ENCODE results near the gene DMTF1. TPM values are rescaled to one million over a fixed set of nuclear protein-coding genes. Genes with fewer than 3 reads are reported as not detected.

DMTF1 gene
- total and polyA plus RNA-seq, 2 of the 8 experiments (the other 6 are each of a cell fraction or from before 2014, with no cell fraction given) = 86.0 to 115 TPM

DNA sequence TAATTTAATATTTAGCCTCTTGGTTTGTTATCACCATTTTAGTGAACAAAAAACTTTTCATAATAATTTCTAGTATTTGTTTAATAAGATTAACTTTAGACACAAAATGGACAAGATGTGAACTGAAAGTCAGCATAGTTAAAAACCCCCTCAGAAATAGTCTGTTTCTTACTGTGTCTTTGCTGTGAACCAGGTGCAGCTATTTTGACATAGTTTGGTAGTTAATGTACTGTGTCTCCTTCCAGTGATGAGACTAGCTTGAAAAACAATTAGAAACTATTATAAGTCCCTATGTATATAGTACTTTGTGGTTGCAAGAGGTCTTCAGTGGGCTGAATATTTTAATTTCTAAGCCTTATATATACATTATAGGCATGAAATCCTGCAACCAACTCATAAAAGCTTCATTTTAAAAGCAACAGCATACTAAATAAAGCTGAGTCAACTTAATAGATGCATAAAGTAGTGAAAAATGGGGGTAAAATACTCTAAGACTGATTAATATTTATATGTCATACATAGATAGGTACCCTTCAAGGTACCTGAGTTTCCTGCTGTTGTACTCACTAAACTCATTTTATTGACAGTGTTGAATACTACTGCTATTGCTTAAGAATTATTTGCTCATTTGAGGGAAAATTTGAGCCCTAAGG is 19.2 kb downstream of the DMTF1 start:
- Histone ChIP-seq H2BK120ac (replicated peaks; ENCODE audit: low read depth, low read length) (no peak overlapping the region), H3K27me3 (replicated peaks in 1 of 4; ENCODE audit: control insufficient read depth in 3 of 4, extremely low read depth in 1 of 4, insufficient read depth in 3 of 4, low read length in 3 of 4) (peaks cover 0 to 1% (median 0%) of the 10 kb centered on the region in 4 experiments; a peak in 1 of 7 replicates), H2AK5ac (ENCODE audit: low read depth, low read length) (no peak overlapping the region), H3K23ac (ENCODE audit: insufficient read length) (no peak overlapping the region), H3K56ac (replicated peaks; ENCODE audit: insufficient read length, low read depth, low read length) (no peak overlapping the region), H3K4me1 (replicated peaks in 1 of 4; ENCODE audit: control insufficient read depth in 3 of 4, insufficient read depth in 4 of 4, low read length in 3 of 4) (no peaks in the 10 kb centered on the region), H3K79me1 (ENCODE audit: low read depth, low read length) (no peaks in the 10 kb centered on the region; the same call in 1 of the 2 replicates), H3K23me2 (ENCODE audit: low read depth, low read length) (no peaks in the 10 kb centered on the region; the same call in 1 of the 2 replicates), H3K4ac (replicated peaks; ENCODE audit: insufficient read length, low read depth, low read length) (no peak overlapping the region), H2BK20ac (ENCODE audit: low read length) (no peak overlapping the region), H3K79me2 (ENCODE audit: control insufficient read depth in 1 of 2, insufficient read depth in 2 of 2, low read length in 2 of 2) (0 out of 4 replicates have a peak, but pooled peaks cover 0 to 9% of the 10 kb centered on the region in 2 experiments), H2BK15ac (ENCODE audit: low read length) (no peak overlapping the region), H4K5ac (ENCODE audit: insufficient read length, low read depth, low read length) (no peak overlapping the region), H4K91ac (replicated peaks; ENCODE audit: insufficient read length, low read length) (no peak overlapping the region), H3K4me2 (ENCODE audit: insufficient read depth in 1 of 2, low read depth in 2 of 2, low read length in 2 of 2) (no peak overlapping the region), H4K20me1 (replicated peaks in 1 of 2; ENCODE audit: control insufficient read depth in 1 of 2, insufficient read depth in 2 of 2, low read length in 2 of 2) (no peaks in the 10 kb centered on the region), H3K9ac (replicated peaks in 1 of 4; ENCODE audit: extremely low read depth in 1 of 4, low read depth in 3 of 4, low read length in 3 of 4) (no peak overlapping the region), H3K14ac (ENCODE audit: insufficient read length) (no peak overlapping the region), H3K36me3 (ENCODE audit: control insufficient read depth in 2 of 4, insufficient read depth in 4 of 4, low read length in 3 of 4) (peaks cover 28 to 99% (median 76%) of the 10 kb centered on the region in 4 experiments), H3K27ac (ENCODE audit: low read depth, low read length) (no peak overlapping the region), H3K4me3 (ENCODE audit: extremely low read depth in 1 of 4, insufficient read depth in 2 of 4, low read depth in 3 of 4, low read length in 4 of 4) (no peak overlapping the region), H4K8ac (ENCODE audit: extremely low read depth, insufficient read depth, low read length) (no peak overlapping the region), H3K18ac (ENCODE audit: extremely low read depth, low read length) (no peak overlapping the region), H2BK5ac (ENCODE audit: low read depth, low read length) (no peak overlapping the region), H2BK12ac (ENCODE audit: low read depth, low read length) (no peak overlapping the region), H3K9me3 (ENCODE audit: insufficient read depth in 2 of 2, low read depth in 1 of 2, low read length in 1 of 2) (no peaks in the 10 kb centered on the region), H2AFZ (ENCODE audit: low read length) (no peak overlapping the region)
- ChIA-PET CTCF (ENCODE audit: partially characterized antibody) (interaction anchor here (1.1 to 4.5 kb wide), 3 partner anchors 13 to 245 kb away, joined by 3 to 18 read pairs (median 3); no protein-coding TSS in a partner anchor), POLR2A (ENCODE audit: partially characterized antibody) (interaction anchor here (1.2 to 2.3 kb wide), 2 partner anchors 14 to 19 kb away, joined by 3 to 6 read pairs; partner anchors contain the start of gene DMTF1)
- DNase-seq (ENCODE audit: low read depth in 1 of 2, low spot score in 2 of 2) = no peak
- no peak for FAIRE-seq
- no peak for TF ChIP-seq SIN3A (conservative IDR thresholded peaks at IDR 0.05 in 1 of 2, IDR thresholded peaks at IDR 0.05 in 1 of 2; ENCODE audit: low read depth in 1 of 2, low read length in 2 of 2)
- no peak for TF ChIP-seq BRCA1 (IDR thresholded peaks at IDR 0.05; ENCODE audit: low read depth, low read length)
- TF ChIP-seq CEBPB (IDR thresholded peaks at IDR 0.05; ENCODE audit: low read depth, low read length) = no peak
- TF ChIP-seq JUN (IDR thresholded peaks at IDR 0.05; ENCODE audit: low read depth, low read length) = no peak
- TF ChIP-seq POLR2AphosphoS5 (IDR thresholded peaks at IDR 0.05; ENCODE audit: low read depth, low read length) = no peak
- TF ChIP-seq TAF7 (optimal IDR thresholded peaks at IDR 0.05; ENCODE audit: borderline replicate concordance, low read depth, low read length) = no peak
- TF ChIP-seq MAFK (IDR thresholded peaks at IDR 0.05; ENCODE audit: low read depth, low read length) = no peak
- TF ChIP-seq RBBP5 (IDR thresholded peaks at IDR 0.05; ENCODE audit: borderline replicate concordance, low read depth, low read length) = no peak
- TF ChIP-seq, protein P1, sequence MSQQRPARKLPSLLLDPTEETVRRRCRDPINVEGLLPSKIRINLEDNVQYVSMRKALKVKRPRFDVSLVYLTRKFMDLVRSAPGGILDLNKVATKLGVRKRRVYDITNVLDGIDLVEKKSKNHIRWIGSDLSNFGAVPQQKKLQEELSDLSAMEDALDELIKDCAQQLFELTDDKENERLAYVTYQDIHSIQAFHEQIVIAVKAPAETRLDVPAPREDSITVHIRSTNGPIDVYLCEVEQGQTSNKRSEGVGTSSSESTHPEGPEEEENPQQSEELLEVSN (IDR thresholded peaks at IDR 0.05) = no peak
- no peak for TF ChIP-seq RFX5 (IDR thresholded peaks at IDR 0.05; ENCODE audit: borderline replicate concordance, low read depth, low read length)
- TF ChIP-seq BCL11A (IDR thresholded peaks at IDR 0.05; ENCODE audit: low read depth in 2 of 2, low read length in 2 of 2) = no peak
- TF ChIP-seq, protein P2, sequence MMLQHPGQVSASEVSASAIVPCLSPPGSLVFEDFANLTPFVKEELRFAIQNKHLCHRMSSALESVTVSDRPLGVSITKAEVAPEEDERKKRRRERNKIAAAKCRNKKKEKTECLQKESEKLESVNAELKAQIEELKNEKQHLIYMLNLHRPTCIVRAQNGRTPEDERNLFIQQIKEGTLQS (IDR thresholded peaks at IDR 0.05; ENCODE audit: insufficient read depth, low read depth, low read length) = no peak
